Uterus (tissue), 2 donors: Measurements from ENCODE around the gene ZNF19.

Source experiments
- POLR2A ChIP-seq, 2 donors: fragments of 450-650 bp; IDR thresholded peaks; one replicate each; pipeline ENCODE4 v1.6.1; 2016; ENCODE audit warnings: antibody characterized with exemption in 2 of 2, mild to moderate bottlenecking in 1 of 2, moderate library complexity in 1 of 2
- TF ChIP-seq, protein P1 (sequence below), 4 experiments: fragments of 200-600 bp in 2 of 4; fragments of 450-650 bp in 2 of 4; sonication (generic) in 2 of 4; IDR thresholded peaks; one replicate each; pipeline ENCODE4 v1.5.1; 2016 to 2019; ENCODE audit warnings: antibody characterized with exemption in 4 of 4, mild to moderate bottlenecking in 2 of 4, moderate library complexity in 1 of 4

DNA sequence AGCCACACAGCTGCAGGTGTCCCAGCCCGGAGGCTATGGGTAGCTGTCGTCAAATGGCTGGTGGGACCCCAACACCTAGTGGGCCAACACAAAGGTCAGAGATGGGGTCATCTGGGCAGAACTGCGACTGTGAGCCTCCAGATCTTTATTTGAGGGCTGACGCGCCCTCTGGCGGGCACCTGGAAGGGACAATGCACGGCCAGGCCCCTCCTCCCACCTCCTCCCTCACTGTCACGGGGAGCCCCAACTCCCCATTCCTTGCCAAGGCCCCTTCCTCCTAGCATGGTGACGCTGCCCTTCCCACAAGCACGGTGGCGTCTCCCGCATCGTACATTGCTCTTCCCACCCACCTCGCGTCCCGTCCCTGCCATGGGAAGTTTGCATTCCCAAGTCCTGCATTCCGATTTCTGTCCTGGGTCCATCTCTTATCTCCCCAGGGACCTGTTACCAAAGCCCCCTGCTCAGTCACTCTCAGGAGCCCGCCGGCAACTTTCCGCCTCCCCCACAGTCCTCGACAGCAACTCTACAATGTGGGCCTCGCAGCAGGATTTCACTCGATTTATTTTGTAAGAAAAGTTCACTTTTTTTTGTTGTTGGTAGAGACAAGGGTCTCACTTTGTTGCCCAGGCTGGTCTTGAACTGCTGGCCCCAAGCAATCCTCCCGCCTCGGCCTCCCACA lies 48.3 kb downstream of the ZNF19 start:
- TF ChIP-seq POLR2A (IDR thresholded peaks at IDR 0.05), result no peak
- TF ChIP-seq, protein P1, sequence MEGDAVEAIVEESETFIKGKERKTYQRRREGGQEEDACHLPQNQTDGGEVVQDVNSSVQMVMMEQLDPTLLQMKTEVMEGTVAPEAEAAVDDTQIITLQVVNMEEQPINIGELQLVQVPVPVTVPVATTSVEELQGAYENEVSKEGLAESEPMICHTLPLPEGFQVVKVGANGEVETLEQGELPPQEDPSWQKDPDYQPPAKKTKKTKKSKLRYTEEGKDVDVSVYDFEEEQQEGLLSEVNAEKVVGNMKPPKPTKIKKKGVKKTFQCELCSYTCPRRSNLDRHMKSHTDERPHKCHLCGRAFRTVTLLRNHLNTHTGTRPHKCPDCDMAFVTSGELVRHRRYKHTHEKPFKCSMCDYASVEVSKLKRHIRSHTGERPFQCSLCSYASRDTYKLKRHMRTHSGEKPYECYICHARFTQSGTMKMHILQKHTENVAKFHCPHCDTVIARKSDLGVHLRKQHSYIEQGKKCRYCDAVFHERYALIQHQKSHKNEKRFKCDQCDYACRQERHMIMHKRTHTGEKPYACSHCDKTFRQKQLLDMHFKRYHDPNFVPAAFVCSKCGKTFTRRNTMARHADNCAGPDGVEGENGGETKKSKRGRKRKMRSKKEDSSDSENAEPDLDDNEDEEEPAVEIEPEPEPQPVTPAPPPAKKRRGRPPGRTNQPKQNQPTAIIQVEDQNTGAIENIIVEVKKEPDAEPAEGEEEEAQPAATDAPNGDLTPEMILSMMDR (IDR thresholded peaks at IDR 0.05), result no peak
